Measurements from ENCODE around the gene SASH3. TPM values are rescaled to one million over a fixed set of nuclear protein-coding genes. Genes with fewer than 3 reads are reported as not detected.

SASH3 gene
- polyA plus RNA-seq (2011; rRNA removed) (not detected in 2 replicates), polyA minus RNA-seq (2011; rRNA and poly(A)+ RNA removed) (not detected in 2 replicates)

DNA sequence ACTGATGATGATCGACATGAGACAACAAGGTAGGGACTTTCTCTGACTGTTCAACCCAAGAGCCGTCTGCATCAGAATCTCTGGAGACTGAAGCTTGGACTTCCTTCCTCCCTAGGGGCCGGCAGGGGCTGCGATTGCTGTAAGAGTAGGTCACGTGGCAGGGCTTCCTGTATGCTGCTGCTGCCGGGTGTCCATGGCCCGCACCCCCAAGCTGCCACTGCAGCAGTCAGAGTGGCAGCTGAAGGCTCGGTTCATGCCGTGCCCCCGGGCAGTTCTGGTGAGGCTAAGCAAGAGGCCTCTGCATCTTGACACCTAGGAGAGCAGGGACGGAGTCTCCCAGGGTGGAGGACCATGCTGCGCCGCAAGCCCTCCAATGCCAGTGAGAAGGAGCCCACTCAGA is at the start of gene SASH3:
Gene SASH3, plus strand, starts transcription at position 203 of the 400 bp plus-strand sequence. Its CDS starts 149 bp downstream, at position 352.
- DNase-seq (ENCODE audit: low read depth): no peak
- no peaks in the 10 kb centered on the region for H3K27me3 ChIP-seq (ENCODE audit: control insufficient read depth, insufficient read depth, low read length)
- POLR2A ChIA-PET: interaction anchor here (0.5 kb wide), 1 partner anchor 9 kb away, joined by 17 read pairs; no protein-coding TSS in a partner anchor
- no peak within 1 kb of the TSS for H3K4me3 ChIP-seq (ENCODE audit: low read depth, low read length)
- TF ChIP-seq, protein P1, sequence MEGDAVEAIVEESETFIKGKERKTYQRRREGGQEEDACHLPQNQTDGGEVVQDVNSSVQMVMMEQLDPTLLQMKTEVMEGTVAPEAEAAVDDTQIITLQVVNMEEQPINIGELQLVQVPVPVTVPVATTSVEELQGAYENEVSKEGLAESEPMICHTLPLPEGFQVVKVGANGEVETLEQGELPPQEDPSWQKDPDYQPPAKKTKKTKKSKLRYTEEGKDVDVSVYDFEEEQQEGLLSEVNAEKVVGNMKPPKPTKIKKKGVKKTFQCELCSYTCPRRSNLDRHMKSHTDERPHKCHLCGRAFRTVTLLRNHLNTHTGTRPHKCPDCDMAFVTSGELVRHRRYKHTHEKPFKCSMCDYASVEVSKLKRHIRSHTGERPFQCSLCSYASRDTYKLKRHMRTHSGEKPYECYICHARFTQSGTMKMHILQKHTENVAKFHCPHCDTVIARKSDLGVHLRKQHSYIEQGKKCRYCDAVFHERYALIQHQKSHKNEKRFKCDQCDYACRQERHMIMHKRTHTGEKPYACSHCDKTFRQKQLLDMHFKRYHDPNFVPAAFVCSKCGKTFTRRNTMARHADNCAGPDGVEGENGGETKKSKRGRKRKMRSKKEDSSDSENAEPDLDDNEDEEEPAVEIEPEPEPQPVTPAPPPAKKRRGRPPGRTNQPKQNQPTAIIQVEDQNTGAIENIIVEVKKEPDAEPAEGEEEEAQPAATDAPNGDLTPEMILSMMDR (IDR thresholded peaks at IDR 0.05; ENCODE audit: insufficient read depth, low read depth, low read length): no peak
- CTCF ChIA-PET: no interaction called here
- no peaks in the 10 kb centered on the region for H3K36me3 ChIP-seq (ENCODE audit: control insufficient read depth, insufficient read depth, low read length)

DNA sequence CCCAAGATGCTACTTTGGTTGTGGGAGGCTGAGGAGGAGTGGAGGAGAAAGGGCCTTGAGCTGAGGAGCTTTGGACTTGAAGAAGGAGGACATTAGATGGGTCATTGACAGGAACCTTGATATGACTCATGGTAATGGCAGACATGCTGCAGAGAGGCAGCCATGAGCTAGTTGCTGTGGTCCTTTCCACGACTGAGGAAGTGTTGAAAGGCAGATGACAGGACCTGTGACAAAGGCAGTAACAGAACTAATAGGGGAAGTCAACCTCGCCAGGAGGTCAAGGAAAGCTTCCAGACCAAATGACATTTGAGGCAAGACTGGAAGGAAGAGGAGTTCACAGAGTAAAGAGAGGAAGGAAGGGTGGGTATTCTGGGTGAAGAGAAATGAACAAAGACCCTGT is 48.5 kb upstream of the SASH3 start:
- ChIA-PET CTCF (interaction anchor here (1.2 kb wide), 1 partner anchor 93 kb away, joined by 4 read pairs; no protein-coding TSS in a partner anchor), POLR2A (no interaction called here)
- H3K27me3 ChIP-seq (ENCODE audit: control insufficient read depth, insufficient read depth, low read length): no peaks in the 10 kb centered on the region
- H3K4me3 ChIP-seq (ENCODE audit: low read depth, low read length): no peak overlapping the region
- TF ChIP-seq, protein P1 (IDR thresholded peaks at IDR 0.05; ENCODE audit: insufficient read depth, low read depth, low read length): no peak
- no peak for DNase-seq (ENCODE audit: low read depth)
- no peaks in the 10 kb centered on the region for H3K36me3 ChIP-seq (ENCODE audit: control insufficient read depth, insufficient read depth, low read length)

DNA sequence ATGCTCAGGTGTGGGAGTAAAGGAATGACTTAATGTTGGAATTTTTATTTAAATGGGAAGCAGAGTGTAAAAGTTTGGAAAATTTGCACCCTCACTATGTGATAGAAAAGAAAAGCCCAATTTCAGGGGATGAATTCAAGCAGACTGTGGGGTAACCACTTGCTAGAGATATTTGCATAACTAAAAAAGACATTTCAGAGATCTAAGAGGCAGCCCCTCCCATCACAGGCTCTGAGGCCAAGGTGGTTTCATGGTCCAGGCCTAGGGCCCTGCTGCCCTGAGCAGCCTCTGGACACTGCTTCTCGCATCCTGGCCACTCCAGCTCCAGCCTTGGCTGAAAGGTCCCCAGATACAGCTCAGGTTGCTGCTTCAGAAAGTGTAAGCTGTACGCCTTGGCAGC is 46.9 kb upstream of the SASH3 start:
- H3K27me3 ChIP-seq (ENCODE audit: control insufficient read depth, insufficient read depth, low read length): no peaks in the 10 kb centered on the region
- ChIA-PET CTCF (interaction anchor here (1.0 kb wide), 1 partner anchor 127 kb away, joined by 4 read pairs; no protein-coding TSS in a partner anchor), POLR2A (no interaction called here)
- TF ChIP-seq, protein P1 (IDR thresholded peaks at IDR 0.05; ENCODE audit: insufficient read depth, low read depth, low read length): no peak
- H3K4me3 ChIP-seq (ENCODE audit: low read depth, low read length): no peak overlapping the region
- no peak for DNase-seq (ENCODE audit: low read depth)
- H3K36me3 ChIP-seq (ENCODE audit: control insufficient read depth, insufficient read depth, low read length): no peaks in the 10 kb centered on the region

DNA sequence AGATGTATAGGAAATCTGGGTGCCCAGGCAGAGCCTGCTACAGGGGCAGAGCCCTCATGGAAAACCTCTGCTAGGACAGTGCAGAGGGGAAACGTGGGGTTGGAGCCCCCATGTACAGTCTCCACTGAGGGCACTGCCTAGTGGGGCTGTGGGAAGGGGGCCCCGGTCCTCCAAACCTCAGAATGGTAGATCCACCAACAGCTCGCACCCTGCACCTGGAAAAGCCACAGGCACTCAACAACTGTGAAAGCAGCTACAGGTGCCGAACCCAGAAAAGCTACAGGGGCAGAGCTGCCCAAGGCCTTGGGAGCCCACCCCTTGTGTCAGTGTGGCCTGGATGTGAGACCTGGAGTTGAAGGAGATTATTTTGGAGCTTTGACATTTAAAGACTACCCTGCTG is 46.4 kb upstream of the SASH3 start:
- POLR2A ChIA-PET: no interaction called here
- no peaks in the 10 kb centered on the region for H3K27me3 ChIP-seq (ENCODE audit: control insufficient read depth, insufficient read depth, low read length)
- CTCF ChIA-PET: interaction anchor here (1.0 to 1.4 kb wide), 2 partner anchors 7 to 127 kb away, joined by 3 to 4 read pairs; no protein-coding TSS in a partner anchor
- no peak for DNase-seq (ENCODE audit: low read depth)
- H3K36me3 ChIP-seq (ENCODE audit: control insufficient read depth, insufficient read depth, low read length): no peaks in the 10 kb centered on the region
- H3K4me3 ChIP-seq (ENCODE audit: low read depth, low read length): no peak overlapping the region
- TF ChIP-seq, protein P1 (IDR thresholded peaks at IDR 0.05; ENCODE audit: insufficient read depth, low read depth, low read length): no peak

DNA sequence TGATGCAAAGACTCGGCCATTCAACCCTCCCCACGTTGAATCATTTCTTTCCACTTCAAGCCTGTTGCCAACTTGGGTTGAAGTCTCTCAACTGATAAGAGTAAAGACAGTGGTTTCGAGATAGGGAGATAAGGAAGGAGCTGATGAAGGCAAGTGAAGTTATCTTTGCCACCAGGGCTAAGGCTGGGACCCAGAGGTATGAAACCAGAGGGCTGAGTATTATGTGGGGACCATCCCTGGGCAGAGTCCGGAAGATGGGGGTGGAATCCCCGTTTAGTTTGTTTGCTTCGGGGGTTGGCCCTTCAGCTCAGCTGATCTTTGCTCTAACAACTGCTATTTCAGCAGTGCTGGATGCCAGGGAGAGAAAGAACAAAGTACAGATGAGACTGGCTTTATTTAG is 43.3 kb upstream of the SASH3 start:
- Histone ChIP-seq H3K4me3 (ENCODE audit: low read depth, low read length) (no peak overlapping the region), H3K36me3 (ENCODE audit: control insufficient read depth, insufficient read depth, low read length) (no peaks in the 10 kb centered on the region), H3K27me3 (ENCODE audit: control insufficient read depth, insufficient read depth, low read length) (no peaks in the 10 kb centered on the region)
- TF ChIP-seq, protein P1 (IDR thresholded peaks at IDR 0.05; ENCODE audit: insufficient read depth, low read depth, low read length): no peak
- DNase-seq (ENCODE audit: low read depth): no peak
- POLR2A ChIA-PET: no interaction called here
- CTCF ChIA-PET: interaction anchor here (1.7 to 4.2 kb wide), 2 partner anchors 10 to 99 kb away, joined by 5 to 29 read pairs; no protein-coding TSS in a partner anchor

All from BJ (cell line).